T-helper 2 cell (primary cell): ENCODE results near the gene COPG2.

Experiments used
- DNase-seq, 5 experiments: peaks; one replicate each; pipeline versions ENCODE4 v3.0.0 to v3.0.0-alpha.2; 2012 to 2022

Gene COPG2

GRCh38 chr7:130492523-130493274 lies 175.8 kb downstream of the COPG2 start:
- DNase-seq, result no peak

- DNase-seq, result no peak
Observed at GRCh38 chr7:130491841-130492522, 176.6 kb downstream of the COPG2 start, which contains the start of gene MEST. Gene MEST (plus strand): TSS chr7:130492085. CDS start chr7:130492314, 229 bp downstream.

DNA sequence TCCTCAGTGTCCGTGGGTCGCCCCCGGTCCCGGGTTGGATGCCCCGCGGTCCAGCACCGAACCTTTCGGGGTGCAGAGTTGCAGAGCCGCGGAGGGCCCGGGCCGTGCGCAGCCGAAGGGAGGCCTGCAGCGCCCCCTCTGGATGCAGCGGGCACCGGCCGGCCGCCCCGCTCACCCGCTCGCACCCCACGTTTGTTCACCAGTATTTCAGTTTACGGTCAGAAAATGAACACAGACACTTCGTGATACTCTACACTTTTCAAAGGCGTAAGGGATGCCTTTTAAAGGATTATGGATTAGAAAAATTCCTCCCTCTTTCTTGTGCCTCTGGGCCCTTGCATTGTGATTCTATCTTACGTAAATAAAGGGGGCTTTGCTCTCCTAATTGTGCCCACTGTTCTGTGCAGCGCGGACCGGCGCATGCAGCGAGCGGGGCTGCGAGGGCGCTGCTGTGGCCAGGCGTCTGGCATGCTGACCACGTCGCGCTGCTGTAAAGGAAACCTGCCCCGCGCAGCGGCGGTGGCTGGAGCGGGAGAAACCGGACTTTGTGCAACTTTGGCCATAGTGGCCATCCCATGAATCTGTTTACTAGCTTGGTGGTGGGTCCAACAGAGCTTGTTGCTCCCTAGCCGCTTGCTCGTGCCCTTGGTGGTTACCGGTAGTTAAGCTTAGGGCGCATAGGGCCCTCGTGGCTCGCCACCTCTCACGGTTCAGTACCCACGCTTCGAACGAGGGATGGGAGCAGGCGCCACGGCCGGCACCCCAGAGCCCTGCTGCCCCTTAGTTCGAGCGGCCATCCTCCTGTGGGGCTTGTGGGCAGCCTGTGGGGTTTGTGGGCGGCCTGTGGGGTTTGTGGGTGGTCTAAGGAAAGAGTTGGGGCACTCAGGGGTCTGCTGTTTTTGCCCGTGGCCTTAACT lies 177.4 kb downstream of the COPG2 start:
- peak in 2 of 5 experiments; percentile 7 to 35 for DNase-seq

- DNase-seq, result no peak
Observed at GRCh38 chr7:130490311-130490791, 178.2 kb downstream of the COPG2 start.

- no peak for DNase-seq
Observed at GRCh38 chr7:130489140-130489983, 179.2 kb downstream of the COPG2 start.

DNA sequence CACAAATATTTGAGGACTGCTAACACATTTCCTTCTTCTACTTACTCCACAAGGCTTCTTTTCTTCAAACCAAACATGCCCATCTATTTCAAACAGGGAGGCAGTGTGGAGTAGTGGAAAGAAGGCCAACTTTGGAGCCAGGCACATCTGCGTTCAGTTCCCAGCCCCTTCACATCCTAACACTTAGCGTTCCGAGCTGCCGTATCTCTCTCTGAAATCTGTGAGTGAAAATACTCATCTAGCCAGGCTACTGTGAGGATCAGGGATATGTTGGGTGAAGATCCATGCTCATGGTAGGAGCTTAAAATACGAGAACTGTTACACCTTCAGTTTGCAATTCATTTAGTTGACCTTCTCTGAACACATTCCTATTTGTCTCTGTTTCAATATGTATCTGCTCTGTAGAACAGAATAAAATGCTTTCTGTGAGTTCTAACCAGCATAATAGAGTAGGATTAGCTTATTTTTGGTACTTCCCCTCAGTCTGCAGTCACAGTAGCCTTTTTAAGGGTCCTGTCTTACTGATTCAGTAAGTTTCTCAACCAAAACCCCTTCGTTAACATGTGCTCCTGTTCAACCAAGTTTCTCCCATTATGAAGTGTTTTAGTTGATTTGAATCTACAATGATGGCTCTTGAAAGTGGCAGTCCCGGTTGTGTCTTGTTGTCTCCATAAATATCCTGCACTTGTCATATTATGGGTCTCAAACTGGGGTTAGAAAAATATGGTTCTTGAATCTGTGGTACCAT lies 180.0 kb downstream of the COPG2 start:
- DNase-seq, result no peak

GRCh38 chr7:130486954-130487436 lies 181.6 kb downstream of the COPG2 start:
- DNase-seq, result no peak

DNA sequence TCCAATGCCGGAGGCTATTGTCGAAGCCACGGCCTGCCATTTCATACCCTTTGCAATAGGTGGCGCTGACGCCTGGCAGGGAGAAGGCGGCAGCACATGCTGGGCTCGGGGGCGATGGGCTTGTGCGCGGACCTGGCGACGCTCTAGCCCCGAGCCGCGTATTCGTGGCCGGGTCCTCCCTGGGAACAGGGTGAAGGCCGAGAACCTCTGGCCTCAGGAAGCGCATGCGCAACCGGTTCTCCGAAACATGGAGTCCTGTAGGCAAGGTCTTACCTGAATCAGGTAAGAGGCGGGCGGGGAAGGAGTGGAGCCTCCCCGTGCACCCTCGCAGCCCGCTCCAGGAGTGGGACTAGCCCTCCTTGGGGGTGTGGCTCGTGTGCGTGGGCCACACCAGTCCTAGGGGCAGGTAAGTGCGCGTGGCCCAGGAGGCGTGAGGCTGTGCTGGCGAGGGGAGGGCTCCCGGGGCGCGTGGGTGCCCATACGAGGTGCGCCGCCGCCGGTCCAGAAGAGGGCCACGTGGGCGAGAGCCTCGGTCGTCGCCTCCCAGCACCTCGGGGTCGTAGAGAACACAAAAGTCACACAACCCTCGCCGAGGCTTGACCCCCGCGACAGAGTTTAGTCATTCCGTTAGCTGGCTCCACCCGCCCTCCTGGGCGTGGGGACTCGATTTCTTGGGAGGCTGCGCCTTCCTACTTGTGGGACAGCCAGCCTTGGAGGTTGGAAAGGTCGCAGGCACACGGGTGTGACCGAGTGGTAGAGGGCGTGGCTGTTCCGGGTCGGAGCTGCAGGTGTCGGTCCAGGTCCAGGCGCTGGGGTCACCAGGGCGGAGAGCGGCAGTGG lies 182.2 kb downstream of the COPG2 start:
- peak in 4 of 5 experiments; percentile 31 to 55 (median 34) for DNase-seq

GRCh38 chr7:130485734-130486113 lies 182.8 kb downstream of the COPG2 start:
- no peak for DNase-seq

DNA sequence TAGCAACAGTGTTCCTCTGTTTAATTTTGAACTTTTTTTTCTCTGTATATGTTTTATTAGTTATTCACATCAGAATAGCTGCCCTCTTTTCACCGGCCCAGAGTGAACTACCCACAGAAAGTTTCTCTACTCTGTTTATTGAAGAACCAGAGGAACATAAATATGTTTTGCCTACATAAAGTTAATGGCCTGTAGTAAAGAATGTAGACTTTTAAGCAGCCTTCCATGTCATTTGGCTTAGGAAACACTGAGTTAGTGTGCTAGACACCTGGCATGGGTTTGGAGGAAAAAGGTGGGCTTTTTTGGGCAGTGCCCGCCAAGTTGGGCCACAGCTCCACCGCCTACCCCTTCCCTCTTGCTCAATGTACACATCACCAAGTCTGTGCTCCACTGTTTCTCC lies 185.5 kb downstream of the COPG2 start:
- no peak for DNase-seq

- no peak for DNase-seq
Observed at GRCh38 chr7:130481898-130482297, 186.7 kb downstream of the COPG2 start.

- DNase-seq, result no peak
Observed at GRCh38 chr7:130479716-130480400, 188.7 kb downstream of the COPG2 start.

- DNase-seq, result no peak
Observed at GRCh38 chr7:130478991-130479390, 189.6 kb downstream of the COPG2 start.

GRCh38 chr7:130476297-130477150 lies 192.0 kb downstream of the COPG2 start:
- DNase-seq, result no peak

DNA sequence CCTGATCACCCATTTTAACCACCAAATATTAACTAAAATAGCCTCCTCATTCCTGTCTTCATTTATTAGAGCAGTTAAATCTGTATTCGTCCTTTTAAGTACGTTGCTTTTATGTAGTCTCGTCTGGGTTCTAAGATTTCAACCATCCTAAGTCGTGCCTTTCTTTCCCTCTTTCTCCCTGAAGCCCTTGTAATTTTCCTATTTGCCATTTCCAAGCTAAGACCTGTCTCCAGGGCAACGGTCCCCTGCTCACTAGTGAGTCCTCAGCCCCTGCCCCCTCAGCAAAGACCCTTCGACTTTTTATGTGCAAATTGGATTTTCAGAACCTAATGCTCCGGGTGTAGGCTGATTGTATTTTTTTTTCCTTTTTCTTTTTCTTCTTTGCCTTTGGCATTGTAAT lies 192.8 kb downstream of the COPG2 start:
- no peak for DNase-seq

- DNase-seq, result no peak
Observed at GRCh38 chr7:130473876-130474275, 194.7 kb downstream of the COPG2 start.

- no peak for DNase-seq
Observed at GRCh38 chr7:130473289-130473688, 195.3 kb downstream of the COPG2 start.

- DNase-seq, result no peak
Observed at GRCh38 chr7:130471974-130472373, 196.6 kb downstream of the COPG2 start.
